ENCODE measurements around the gene CAPN10.
"Not testable (repeated sequence)": the region's sequence is repeated elsewhere in the genome, so short reads cannot be mapped to it uniquely, and the experiment has no call there.

The CAPN10 gene

GRCh38 chr2:240586198-240586918 lies at the start of gene CAPN10:
CAPN10 (plus strand) TSS chr2:240586734; CDS start chr2:240586912, 178 bp downstream.
- peak; percentile 83 to 95 for DNase-seq

- DNase-seq, result no peak
These were observed 48.3 kb upstream of the CAPN10 start for GRCh38 chr2:240538031-240538780.

- DNase-seq, result not testable (repeated sequence)
These were observed 47.4 kb upstream of the CAPN10 start for GRCh38 chr2:240539101-240539500.

GRCh38 chr2:240539906-240540305 lies 46.6 kb upstream of the CAPN10 start:
- no peak for DNase-seq

- DNase-seq, result no peak
These were observed 35.2 kb upstream of the CAPN10 start for GRCh38 chr2:240551288-240551687.

- DNase-seq, result no peak
These were observed 34.7 kb upstream of the CAPN10 start for GRCh38 chr2:240551811-240552210.

GRCh38 chr2:240553956-240554480 lies 32.5 kb upstream of the CAPN10 start:
- no peak for DNase-seq

- no peak for DNase-seq
These were observed 31.6 kb upstream of the CAPN10 start for GRCh38 chr2:240554767-240555493.

- no peak for DNase-seq
These were observed 30.8 kb upstream of the CAPN10 start for GRCh38 chr2:240555541-240556250.

GRCh38 chr2:240556553-240557100 lies 29.9 kb upstream of the CAPN10 start:
- DNase-seq, result no peak

- no peak for DNase-seq
These were observed 29.3 kb upstream of the CAPN10 start for GRCh38 chr2:240557101-240557751.

GRCh38 chr2:240557808-240558207 lies 28.7 kb upstream of the CAPN10 start, which contains the start of gene ANKMY1:
ANKMY1 (minus strand) TSS chr2:240557988; CDS start chr2:240557335, 653 bp downstream.
- DNase-seq, result no peak

GRCh38 chr2:240558236-240558761 lies 28.2 kb upstream of the CAPN10 start:
- DNase-seq, result no peak

- DNase-seq, result no peak
These were observed 27.2 kb upstream of the CAPN10 start for GRCh38 chr2:240559286-240559685.

GRCh38 chr2:240560084-240560479 lies 26.5 kb upstream of the CAPN10 start, which contains the start of gene DUSP28:
DUSP28 (plus strand) TSS chr2:240560357; CDS start chr2:240560685, 328 bp downstream.
- peak; percentile 54 to 92 for DNase-seq

- peak; percentile 90 to 98 for DNase-seq
These were observed 25.8 kb upstream of the CAPN10 start for GRCh38 chr2:240560480-240561324.

GRCh38 chr2:240561325-240561971 lies 25.1 kb upstream of the CAPN10 start:
- DNase-seq, result no peak

GRCh38 chr2:240563231-240563630 lies 23.3 kb upstream of the CAPN10 start:
- DNase-seq, result not testable (repeated sequence)

GRCh38 chr2:240563951-240564560 lies 22.5 kb upstream of the CAPN10 start:
- DNase-seq, result no peak
